DND-41 (cell line): ENCODE results near the gene RNF144B.

Source experiments
- ATAC-seq: fragments of 200-7000 bp; cut with Tn5 transposase; 3 replicates; pipeline ENCODE4 v1.9.1; 2021; ENCODE audit warnings: low read depth; ENCODE audit not compliant: insufficient read depth
- DNase-seq: peaks from one replicate; pipeline ENCODE4 v3.0.0-alpha.2; 2020
- H2AFZ ChIP-seq: 2 replicates; pipeline ENCODE4 v1.6.0; 2012; ENCODE audit warnings: low read depth, low read length
- H3K27ac ChIP-seq: 2 replicates; pipeline ENCODE4 v1.5.1; 2012; ENCODE audit warnings: low read length, inconsistent platforms
- H3K27me3 ChIP-seq: fragments of 200-600 bp; sonication (generic); 2 replicates; pipeline ENCODE4 v1.6.0; 2012; ENCODE audit warnings: low read length, mild to moderate bottlenecking, inconsistent platforms; ENCODE audit not compliant: insufficient read depth, poor library complexity
- H3K36me3 ChIP-seq: 2 replicates; pipeline ENCODE4 v1.5.1; 2012; ENCODE audit warnings: low read length, inconsistent platforms; ENCODE audit not compliant: insufficient read depth
- H3K4me1 ChIP-seq: 2 replicates; pipeline ENCODE4 v1.5.1; 2012; ENCODE audit warnings: mild to moderate bottlenecking, low read length; ENCODE audit not compliant: insufficient read depth
- H3K4me2 ChIP-seq: 2 replicates; pipeline ENCODE4 v1.6.0; 2012; ENCODE audit warnings: mild to moderate bottlenecking, moderate library complexity, low read length, inconsistent platforms; ENCODE audit not compliant: insufficient read depth
- H3K4me3 ChIP-seq, 2 experiments: fragments of 200-600 bp in 1 of 2; shearing (Covaris generic) in 1 of 2; 2 replicates each; pipeline ENCODE4 v1.5.1; 2012 to 2016; ENCODE audit warnings: inconsistent platforms in 2 of 2, low read length in 2 of 2, mild to moderate bottlenecking in 2 of 2, low read depth in 1 of 2, moderate library complexity in 1 of 2
- H3K79me2 ChIP-seq: 2 replicates; pipeline ENCODE4 v1.6.0; 2012; ENCODE audit warnings: low read length, inconsistent platforms; ENCODE audit not compliant: insufficient read depth
- H3K9ac ChIP-seq: 2 replicates; pipeline ENCODE4 v1.6.0; 2012; ENCODE audit warnings: low read depth, mild to moderate bottlenecking, inconsistent platforms, low read length, moderate library complexity
- H3K9me3 ChIP-seq: 2 replicates; pipeline ENCODE4 v1.5.1; 2012; ENCODE audit warnings: low read length, moderate library complexity, mild to moderate bottlenecking, inconsistent platforms; ENCODE audit not compliant: insufficient read depth, severe bottlenecking
- H4K20me1 ChIP-seq: 2 replicates; pipeline ENCODE4 v1.6.0; 2012; ENCODE audit warnings: low read length; ENCODE audit not compliant: insufficient read depth
- CTCF ChIP-seq: IDR thresholded peaks from 2 replicates; pipeline ENCODE4 v1.5.1; 2012; ENCODE audit warnings: borderline replicate concordance, low read length, moderate library complexity, mild to moderate bottlenecking; ENCODE audit not compliant: poor library complexity, severe bottlenecking; ENCODE audit errors: extremely low read depth
- EZH2 ChIP-seq: IDR thresholded peaks from 3 replicates; pipeline ENCODE4 v1.6.1; 2012; ENCODE audit warnings: borderline replicate concordance, low read depth, mild to moderate bottlenecking, moderate library complexity, low read length, inconsistent platforms; ENCODE audit not compliant: severe bottlenecking

The RNF144B gene

GRCh38 chr6:18424201-18424600 is 37.1 kb downstream of the RNF144B start:
- Histone ChIP-seq H3K36me3 (no peaks in the 10 kb centered on the region), H3K27ac (no peak overlapping the region), H3K4me1 (no peaks in the 10 kb centered on the region), H3K4me2 (no peak overlapping the region), H2AFZ (no peak overlapping the region), H3K79me2 (no peaks in the 10 kb centered on the region), H3K27me3 (peaks cover 5% of the 10 kb centered on the region), H3K4me3 (no peak overlapping the region), H3K9me3 (no peaks in the 10 kb centered on the region), H3K9ac (no peak overlapping the region), H4K20me1 (no peaks in the 10 kb centered on the region)
- ATAC-seq (no peak), DNase-seq (no peak)
- no peak for TF ChIP-seq CTCF
- TF ChIP-seq EZH2: no peak

- peaks cover 4% of the 10 kb centered on the region for H3K27me3 ChIP-seq
- H3K79me2 ChIP-seq: no peaks in the 10 kb centered on the region
- no peak for DNase-seq
- no peak overlapping the region for H3K4me3 ChIP-seq
- no peaks in the 10 kb centered on the region for H3K9me3 ChIP-seq
- H3K36me3 ChIP-seq: no peaks in the 10 kb centered on the region
- no peak for ATAC-seq
- no peak overlapping the region for H3K27ac ChIP-seq
- no peak overlapping the region for H3K4me2 ChIP-seq
- no peak for TF ChIP-seq EZH2
- TF ChIP-seq CTCF: no peak
- H3K9ac ChIP-seq: no peak overlapping the region
- no peaks in the 10 kb centered on the region for H3K4me1 ChIP-seq
- H2AFZ ChIP-seq: no peak overlapping the region
- no peaks in the 10 kb centered on the region for H4K20me1 ChIP-seq
Measured at GRCh38 chr6:18425218-18425617, 38.1 kb downstream of the RNF144B start.

GRCh38 chr6:18427296-18427695 is 40.1 kb downstream of the RNF144B start:
- DNase-seq (no peak), ATAC-seq (no peak)
- no peaks in the 10 kb centered on the region for H4K20me1 ChIP-seq
- no peaks in the 10 kb centered on the region for H3K9me3 ChIP-seq
- no peak overlapping the region for H2AFZ ChIP-seq
- TF ChIP-seq EZH2: no peak
- TF ChIP-seq CTCF: no peak
- no peak overlapping the region for H3K27ac ChIP-seq
- H3K27me3 ChIP-seq: no peaks in the 10 kb centered on the region
- H3K4me1 ChIP-seq: no peaks in the 10 kb centered on the region
- H3K4me3 ChIP-seq: no peak overlapping the region
- H3K4me2 ChIP-seq: no peak overlapping the region
- no peaks in the 10 kb centered on the region for H3K79me2 ChIP-seq
- H3K36me3 ChIP-seq: no peaks in the 10 kb centered on the region
- no peak overlapping the region for H3K9ac ChIP-seq
